LNCAP (cell line): ENCODE results near the gene CTNNBL1.

Experiments
- TF ChIP-seq, protein P1 (sequence below): fragments of 450-650 bp; IDR thresholded peaks from 2 replicates; pipeline ENCODE4 v1.5.1; 2017; ENCODE audit warnings: mild to moderate bottlenecking

Gene CTNNBL1, protein sequence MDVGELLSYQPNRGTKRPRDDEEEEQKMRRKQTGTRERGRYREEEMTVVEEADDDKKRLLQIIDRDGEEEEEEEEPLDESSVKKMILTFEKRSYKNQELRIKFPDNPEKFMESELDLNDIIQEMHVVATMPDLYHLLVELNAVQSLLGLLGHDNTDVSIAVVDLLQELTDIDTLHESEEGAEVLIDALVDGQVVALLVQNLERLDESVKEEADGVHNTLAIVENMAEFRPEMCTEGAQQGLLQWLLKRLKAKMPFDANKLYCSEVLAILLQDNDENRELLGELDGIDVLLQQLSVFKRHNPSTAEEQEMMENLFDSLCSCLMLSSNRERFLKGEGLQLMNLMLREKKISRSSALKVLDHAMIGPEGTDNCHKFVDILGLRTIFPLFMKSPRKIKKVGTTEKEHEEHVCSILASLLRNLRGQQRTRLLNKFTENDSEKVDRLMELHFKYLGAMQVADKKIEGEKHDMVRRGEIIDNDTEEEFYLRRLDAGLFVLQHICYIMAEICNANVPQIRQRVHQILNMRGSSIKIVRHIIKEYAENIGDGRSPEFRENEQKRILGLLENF

GRCh38 chr20:37693635-37694626 lies at the start of gene CTNNBL1:
Gene CTNNBL1, plus strand, starts transcription at chr20:37694030. Its CDS starts 93 bp downstream, at chr20:37694123.
- TF ChIP-seq, protein P1, sequence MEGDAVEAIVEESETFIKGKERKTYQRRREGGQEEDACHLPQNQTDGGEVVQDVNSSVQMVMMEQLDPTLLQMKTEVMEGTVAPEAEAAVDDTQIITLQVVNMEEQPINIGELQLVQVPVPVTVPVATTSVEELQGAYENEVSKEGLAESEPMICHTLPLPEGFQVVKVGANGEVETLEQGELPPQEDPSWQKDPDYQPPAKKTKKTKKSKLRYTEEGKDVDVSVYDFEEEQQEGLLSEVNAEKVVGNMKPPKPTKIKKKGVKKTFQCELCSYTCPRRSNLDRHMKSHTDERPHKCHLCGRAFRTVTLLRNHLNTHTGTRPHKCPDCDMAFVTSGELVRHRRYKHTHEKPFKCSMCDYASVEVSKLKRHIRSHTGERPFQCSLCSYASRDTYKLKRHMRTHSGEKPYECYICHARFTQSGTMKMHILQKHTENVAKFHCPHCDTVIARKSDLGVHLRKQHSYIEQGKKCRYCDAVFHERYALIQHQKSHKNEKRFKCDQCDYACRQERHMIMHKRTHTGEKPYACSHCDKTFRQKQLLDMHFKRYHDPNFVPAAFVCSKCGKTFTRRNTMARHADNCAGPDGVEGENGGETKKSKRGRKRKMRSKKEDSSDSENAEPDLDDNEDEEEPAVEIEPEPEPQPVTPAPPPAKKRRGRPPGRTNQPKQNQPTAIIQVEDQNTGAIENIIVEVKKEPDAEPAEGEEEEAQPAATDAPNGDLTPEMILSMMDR, result no peak

- TF ChIP-seq, protein P1, result no peak
These were observed 49.2 kb upstream of the CTNNBL1 start for GRCh38 chr20:37644605-37645004.

DNA sequence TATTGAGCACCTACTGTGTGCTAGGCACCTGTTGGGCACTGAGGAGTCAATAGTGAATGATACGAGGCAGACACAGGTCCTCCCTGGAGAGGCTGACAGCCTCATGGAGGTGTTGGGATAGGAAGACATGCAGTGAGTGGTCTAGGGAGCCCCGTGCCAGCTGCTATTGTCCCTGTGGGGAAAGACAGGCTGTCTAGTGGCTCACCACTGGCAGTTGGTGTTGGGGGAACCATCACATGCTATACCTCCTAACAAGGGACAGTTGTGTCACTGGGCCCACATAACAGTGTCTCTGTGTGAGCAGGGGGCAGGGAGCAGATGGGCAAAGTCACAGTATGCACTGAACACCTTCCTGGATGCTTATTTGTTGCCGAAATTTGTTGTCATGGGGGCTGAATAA lies 45.9 kb upstream of the CTNNBL1 start:
- TF ChIP-seq, protein P1, result no peak

GRCh38 chr20:37649017-37649416 lies 44.8 kb upstream of the CTNNBL1 start:
- TF ChIP-seq, protein P1, result no peak

GRCh38 chr20:37649676-37650370 lies 44.0 kb upstream of the CTNNBL1 start:
- TF ChIP-seq, protein P1, result no peak

DNA sequence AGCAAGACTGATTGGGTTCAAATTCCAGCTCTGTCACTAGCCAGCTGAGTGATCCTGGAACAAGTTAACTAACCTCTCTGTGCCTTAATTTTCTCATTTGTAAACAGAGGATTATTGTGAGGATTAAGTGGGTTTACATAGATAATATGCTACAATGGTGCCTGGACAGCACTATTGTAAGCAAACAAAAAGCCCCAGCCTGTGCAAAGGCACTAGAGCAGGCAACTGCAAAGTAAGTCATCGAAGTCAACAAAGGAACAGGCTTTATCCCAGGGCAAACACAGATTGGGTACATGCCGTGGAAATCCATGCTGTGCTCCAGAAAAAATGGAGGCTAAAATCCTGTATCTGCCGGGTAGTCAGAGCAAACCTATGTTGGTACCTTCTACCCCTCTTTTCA lies 43.2 kb upstream of the CTNNBL1 start:
- TF ChIP-seq, protein P1, result no peak

DNA sequence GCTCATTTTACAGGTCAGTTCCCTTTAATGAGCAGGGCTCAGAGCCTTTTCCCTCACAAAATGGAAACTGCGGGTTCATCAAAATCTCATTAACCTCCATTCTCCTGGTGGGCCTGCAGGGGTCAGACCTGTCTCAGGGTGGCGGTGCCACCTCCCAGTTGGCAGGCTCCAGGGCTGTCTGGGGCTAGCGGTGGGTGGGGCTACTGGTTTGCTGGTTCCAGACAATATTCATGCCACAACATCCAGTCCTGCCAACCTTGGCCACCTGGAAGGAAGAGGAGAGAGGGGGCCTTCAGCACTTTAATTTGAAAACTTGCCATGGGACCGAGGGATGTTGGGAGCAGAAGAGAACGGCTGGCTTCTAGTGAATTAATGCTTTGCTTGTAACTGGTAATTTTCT lies 41.9 kb upstream of the CTNNBL1 start:
- TF ChIP-seq, protein P1, result peak; percentile 58
